HepG2 (cell line): ENCODE measurements around the gene CAMTA1. TPM values are rescaled to one million over a fixed set of nuclear protein-coding genes. Genes with fewer than 3 reads are reported as not detected.
A peak's percentile ranks its signal among the peaks of the same experiment; 100 is the strongest.

Experiments
- ARID4A ChIP-seq: sonication (generic); formaldehyde crosslinking; IDR thresholded peaks from 2 replicates; pipeline ENCODE4 v1.5.0; 2020; ENCODE audit warnings: mild to moderate bottlenecking, missing genetic modification reagents, borderline replicate concordance
- ATF3 ChIP-seq: sonication (generic); formaldehyde crosslinking; IDR thresholded peaks from 2 replicates; pipeline ENCODE4 v1.4.0; 2020; ENCODE audit warnings: missing genetic modification reagents
- CREB1 ChIP-seq, 2 experiments: fragments of 450-650 bp in 1 of 2; IDR thresholded peaks; 2 replicates each; pipeline ENCODE4 v1.6.1; 2016 to 2017; ENCODE audit warnings: control low read depth in 1 of 2, mild to moderate bottlenecking in 1 of 2, missing compliant biosample characterization in 1 of 2, missing genetic modification characterization in 1 of 2
- CSRNP2 ChIP-seq: sonication (generic); formaldehyde crosslinking; conservative IDR thresholded peaks from 2 replicates; pipeline ENCODE4 v1.8.0; 2022; ENCODE audit warnings: low read depth, missing genetic modification reagents
- LRRFIP1 ChIP-seq: sonication (generic); formaldehyde crosslinking; conservative IDR thresholded peaks from 2 replicates; pipeline ENCODE4 v1.4.0; 2020; ENCODE audit warnings: missing genetic modification reagents
- MED8 ChIP-seq: sonication (generic); formaldehyde crosslinking; IDR thresholded peaks from 2 replicates; pipeline ENCODE4 v1.8.1; 2023; ENCODE audit warnings: mild to moderate bottlenecking, missing genetic modification reagents; ENCODE audit not compliant: insufficient replicate concordance
- PBX3 ChIP-seq: sonication (generic); formaldehyde crosslinking; IDR thresholded peaks from 2 replicates; pipeline ENCODE4 v1.8.1; 2023; ENCODE audit warnings: missing genetic modification reagents, inconsistent platforms, borderline replicate concordance
- XBP1 ChIP-seq: sonication (generic); formaldehyde crosslinking; IDR thresholded peaks from 2 replicates; pipeline ENCODE4 v1.5.0; 2020; ENCODE audit warnings: missing genetic modification reagents
- ZFP90 ChIP-seq: sonication (generic); formaldehyde crosslinking; IDR thresholded peaks from 2 replicates; pipeline ENCODE4 v1.8.0; 2022; ENCODE audit warnings: missing genetic modification reagents, mild to moderate bottlenecking, inconsistent platforms, borderline replicate concordance
- ZGPAT ChIP-seq: IDR thresholded peaks from 2 replicates; pipeline ENCODE4 v1.6.1; 2016; ENCODE audit warnings: mild to moderate bottlenecking
- ZMYM4 ChIP-seq: sonication (generic); formaldehyde crosslinking; IDR thresholded peaks from 2 replicates; pipeline ENCODE4 v1.8.1; 2023; ENCODE audit warnings: mild to moderate bottlenecking, missing genetic modification reagents
- ZNF18 ChIP-seq: sonication (generic); formaldehyde crosslinking; IDR thresholded peaks from 2 replicates; pipeline ENCODE4 v1.8.0; 2022; ENCODE audit warnings: mild to moderate bottlenecking, missing genetic modification reagents; ENCODE audit not compliant: insufficient replicate concordance
- ZNF317 ChIP-seq: sonication (generic); formaldehyde crosslinking; IDR thresholded peaks from 2 replicates; pipeline ENCODE4 v1.5.0; 2020; ENCODE audit warnings: mild to moderate bottlenecking, missing genetic modification reagents
- ZNF543 ChIP-seq: sonication (generic); formaldehyde crosslinking; IDR thresholded peaks from 2 replicates; pipeline ENCODE4 v1.4.0; 2020; ENCODE audit warnings: mild to moderate bottlenecking, missing genetic modification reagents
- polyA plus RNA-seq, 8 experiments: library from polyadenylated mRNA; depleted of rRNA in 3 of 8; stranded (reverse) in 7 of 8; unstranded in 1 of 8; fragments of >200 nt; fragmentation: Illumina TruSeq in 4 of 8; extraction: Trizol in 4 of 8; gene quantifications; 2 replicates each; pipeline versions ENCODE4 v1.2.1 to v1.2.3, GENCODE V29; 2011 to 2016; ENCODE audit warnings: low read depth in 4 of 8, missing spikeins in 1 of 8, mixed read lengths in 1 of 8; ENCODE audit not compliant: insufficient read depth in 1 of 8
- total RNA-seq, 5 experiments: library from RNA; depleted of rRNA; stranded (reverse); fragments of >200 nt; fragmentation: Illumina TruSeq; extraction: Trizol; gene quantifications; 2 replicates each; pipeline ENCODE4 v1.2.3, GENCODE V29; 2016; ENCODE audit warnings: low read depth in 1 of 5

Gene CAMTA1
- total and polyA plus RNA-seq, 2 of the 13 experiments (the other 11 are each of a cell fraction or from before 2014, with no cell fraction given), result 25.0 to 36.4 TPM

GRCh38 chr1:7678491-7679158 lies 893.4 kb downstream of the CAMTA1 start (continued):
- TF ChIP-seq ARID4A (CRISPR knock-in tag) (peak; percentile 30; the same call in 1 of the 2 replicates), ATF3 (CRISPR knock-in tag) (no peak), CREB1 (IDR thresholded peaks at IDR 0.05) (no peak), CREB1 (CRISPR knock-in tag; IDR thresholded peaks at IDR 0.05) (no peak), ZNF543 (CRISPR knock-in tag) (no peak; the same call in 1 of the 2 replicates), PBX3 (no peak), CSRNP2 (CRISPR knock-in tag) (no peak), MED8 (CRISPR knock-in tag) (no peak), ZFP90 (peak; percentile 88; the same call in 1 of the 2 replicates), ZGPAT (peak; percentile 58; the same call in 1 of the 2 replicates), ZMYM4 (CRISPR knock-in tag) (peak; percentile 43; the same call in 1 of the 2 replicates), ZNF18 (CRISPR knock-in tag) (no peak), ZNF317 (CRISPR knock-in tag) (no peak), XBP1 (CRISPR knock-in tag) (no peak), LRRFIP1 (CRISPR knock-in tag) (no peak)
